Spinal cord (tissue), 10 donors: ENCODE data around the gene LEKR1. TPM values are rescaled to one million over a fixed set of nuclear protein-coding genes. Genes with fewer than 3 reads are reported as not detected.

Experiments
- DNase-seq, 6 donors: peaks; one replicate each; pipeline versions ENCODE4 v3.0.0 to v3.0.0-alpha.2; 2013 to 2015; ENCODE audit warnings: low spot score in 6 of 6, low read depth in 4 of 6
- H3K27ac ChIP-seq: one replicate; pipeline ENCODE4 v1.5.1; 2013; ENCODE audit warnings: low read depth, low read length, control low read depth
- H3K27me3 ChIP-seq: one replicate; pipeline ENCODE4 v1.6.1; 2013; ENCODE audit warnings: low read length; ENCODE audit not compliant: control insufficient read depth, insufficient read depth
- H3K36me3 ChIP-seq: one replicate; pipeline ENCODE4 v1.6.1; 2013; ENCODE audit warnings: low read length; ENCODE audit not compliant: control insufficient read depth, insufficient read depth
- H3K4me1 ChIP-seq: one replicate; pipeline ENCODE4 v1.6.1; 2013; ENCODE audit warnings: low read length; ENCODE audit not compliant: control insufficient read depth, insufficient read depth
- H3K4me3 ChIP-seq: one replicate; pipeline ENCODE4 v1.5.1; 2013; ENCODE audit warnings: low read depth, low read length, control low read depth
- H3K9me3 ChIP-seq: one replicate; pipeline ENCODE4 v1.6.1; 2013; ENCODE audit warnings: low read length; ENCODE audit not compliant: control insufficient read depth, insufficient read depth
- WGBS: methylation state at CpG from one replicate; pipeline ENCODE4 v1.1.5; 2013; ENCODE audit warnings: missing lambda C conversion rate; ENCODE audit not compliant: insufficient coverage; 5-methylcytosine and 5-hydroxymethylcytosine counted together
- polyA plus RNA-seq, 2 donors: library from polyadenylated mRNA; unstranded; fragments of 120-200 nt; gene quantifications; one replicate each; pipeline ENCODE4 v1.2.1, GENCODE V29; 2013; ENCODE audit not compliant: insufficient read length in 2 of 2
- total RNA-seq, 2 donors: library from RNA; depleted of rRNA in 1 of 2; stranded (reverse); fragments of 120-200 nt in 1 of 2; fragments of >200 nt in 1 of 2; gene quantifications; one replicate each; pipeline versions ENCODE4 v1.2.3 to v1.2.4, GENCODE V29; 2013 to 2014
- donor health status: healthy.

The LEKR1 gene
- total and polyA plus RNA-seq, 4 donors, result 1.7 to 2.4 (median 1.9) TPM

- Histone ChIP-seq H3K4me3 (no peak overlapping the region), H3K27me3 (no peaks in the 10 kb centered on the region), H3K27ac (no peak overlapping the region), H3K36me3 (no peaks in the 10 kb centered on the region), H3K9me3 (peaks cover 1% of the 10 kb centered on the region), H3K4me1 (no peaks in the 10 kb centered on the region)
- DNase-seq, result no peak
- WGBS, result 83% methylated on average over 1 of the region's 1 CpG
Observed at GRCh38 chr3:156803952-156804741, 22.0 kb upstream of the LEKR1 start.

GRCh38 chr3:156806698-156807097 lies 19.5 kb upstream of the LEKR1 start:
- no peaks in the 10 kb centered on the region for H3K27me3 ChIP-seq

GRCh38 chr3:156808025-156808424 lies 18.1 kb upstream of the LEKR1 start:
- Histone ChIP-seq H3K27ac (no peak overlapping the region), H3K9me3 (no peaks in the 10 kb centered on the region), H3K27me3 (no peaks in the 10 kb centered on the region), H3K4me3 (no peak overlapping the region), H3K4me1 (no peaks in the 10 kb centered on the region), H3K36me3 (no peaks in the 10 kb centered on the region)
- DNase-seq, result no peak
- WGBS, result no CpG with 5 or more reads among the region's 2 CpGs

More at GRCh38 chr3:156806698-156807097, 19.5 kb upstream of the LEKR1 start:
- DNase-seq, result no peak
- Histone ChIP-seq H3K9me3 (no peaks in the 10 kb centered on the region), H3K36me3 (no peaks in the 10 kb centered on the region), H3K4me1 (no peaks in the 10 kb centered on the region), H3K27ac (no peak overlapping the region), H3K4me3 (no peak overlapping the region)

GRCh38 chr3:156811089-156811862 lies 14.9 kb upstream of the LEKR1 start:
- Histone ChIP-seq H3K4me3 (no peak overlapping the region), H3K27ac (no peak overlapping the region), H3K27me3 (peaks cover 8% of the 10 kb centered on the region), H3K9me3 (no peaks in the 10 kb centered on the region), H3K36me3 (no peaks in the 10 kb centered on the region), H3K4me1 (peaks cover 5% of the 10 kb centered on the region)
- WGBS, result no CpG with 5 or more reads among the region's 2 CpGs
- no peak for DNase-seq

GRCh38 chr3:156812521-156813335 lies 13.4 kb upstream of the LEKR1 start:
- WGBS, result 89% methylated on average over 4 of the region's 6 CpGs
- Histone ChIP-seq H3K27ac (no peak overlapping the region), H3K36me3 (no peaks in the 10 kb centered on the region), H3K9me3 (no peaks in the 10 kb centered on the region), H3K4me3 (no peak overlapping the region), H3K27me3 (peaks cover 8% of the 10 kb centered on the region), H3K4me1 (peaks cover 5% of the 10 kb centered on the region)
- no peak for DNase-seq

GRCh38 chr3:156814295-156814694 lies 11.9 kb upstream of the LEKR1 start:
- H3K27me3 ChIP-seq, result peaks cover 8% of the 10 kb centered on the region
- no peak overlapping the region for H3K4me3 ChIP-seq
- DNase-seq, result no peak
- no CpG with 5 or more reads among the region's 2 CpGs for WGBS
- H3K36me3 ChIP-seq, result no peaks in the 10 kb centered on the region
- peaks cover 5% of the 10 kb centered on the region for H3K4me1 ChIP-seq
- no peak overlapping the region for H3K27ac ChIP-seq
- no peaks in the 10 kb centered on the region for H3K9me3 ChIP-seq

- Histone ChIP-seq H3K36me3 (no peaks in the 10 kb centered on the region), H3K9me3 (no peaks in the 10 kb centered on the region), H3K4me1 (peaks cover 5% of the 10 kb centered on the region), H3K27me3 (peaks cover 8% of the 10 kb centered on the region), H3K27ac (no peak overlapping the region), H3K4me3 (peak overlapping the region; percentile 64)
- 2% methylated on average over 74 of the region's 74 CpGs for WGBS
- peak in 2 of 6 donors; percentile 30 to 40 for DNase-seq
Observed at GRCh38 chr3:156816091-156816793, 9.9 kb upstream of the LEKR1 start.

GRCh38 chr3:156816794-156817645 lies 9.1 kb upstream of the LEKR1 start:
- peak; percentile 31 to 85 (median 57) for DNase-seq
- H3K27ac ChIP-seq, result peak overlapping the region; percentile 57
- H3K4me3 ChIP-seq, result peak overlapping the region; percentile 64
- H3K4me1 ChIP-seq, result peaks cover 5% of the 10 kb centered on the region
- H3K27me3 ChIP-seq, result peaks cover 8% of the 10 kb centered on the region
- no peaks in the 10 kb centered on the region for H3K9me3 ChIP-seq
- 1% methylated on average over 70 of the region's 70 CpGs for WGBS
- H3K36me3 ChIP-seq, result no peaks in the 10 kb centered on the region
